Measurements from ENCODE around the gene GABRG3.

Gene GABRG3

GRCh38 chr15:27499191-27499590, 528.2 kb downstream of the GABRG3 start:
- no peak for DNase-seq (ENCODE audit: low read depth in 2 of 2)

- DNase-seq (ENCODE audit: low read depth in 2 of 2) = no peak
These were observed 528.7 kb downstream of the GABRG3 start for GRCh38 chr15:27499719-27500118.

GRCh38 chr15:27500206-27500605, 529.2 kb downstream of the GABRG3 start:
- no peak for DNase-seq (ENCODE audit: low read depth in 2 of 2)

- no peak for DNase-seq (ENCODE audit: low read depth in 2 of 2)
These were observed 535.8 kb downstream of the GABRG3 start for GRCh38 chr15:27506752-27507151.

GRCh38 chr15:27509014-27509413, 538.0 kb downstream of the GABRG3 start:
- DNase-seq (ENCODE audit: low read depth in 2 of 2) = no peak

GRCh38 chr15:27512281-27513001, 541.5 kb downstream of the GABRG3 start:
- no peak for DNase-seq (ENCODE audit: low read depth in 2 of 2)

GRCh38 chr15:27514526-27514925, 543.5 kb downstream of the GABRG3 start:
- no peak for DNase-seq (ENCODE audit: low read depth in 2 of 2)

- no peak for DNase-seq (ENCODE audit: low read depth in 2 of 2)
These were observed 556.6 kb downstream of the GABRG3 start for GRCh38 chr15:27527490-27528067.

GRCh38 chr15:27529399-27529798, 558.4 kb downstream of the GABRG3 start:
- no peak for DNase-seq (ENCODE audit: low read depth in 2 of 2)

GRCh38 chr15:27530994-27531393, 560.0 kb downstream of the GABRG3 start:
- DNase-seq (ENCODE audit: low read depth in 2 of 2) = no peak

- DNase-seq (ENCODE audit: low read depth in 2 of 2) = no peak
These were observed 561.4 kb downstream of the GABRG3 start for GRCh38 chr15:27532358-27532757.

GRCh38 chr15:27535445-27536129, 564.6 kb downstream of the GABRG3 start:
- no peak for DNase-seq (ENCODE audit: low read depth in 2 of 2)

GRCh38 chr15:27538325-27538724, 567.3 kb downstream of the GABRG3 start:
- DNase-seq (ENCODE audit: low read depth in 2 of 2) = no peak

GRCh38 chr15:27541581-27541980, 570.6 kb downstream of the GABRG3 start:
- DNase-seq (ENCODE audit: low read depth in 2 of 2) = no peak

- DNase-seq (ENCODE audit: low read depth in 2 of 2) = no peak
These were observed 574.7 kb downstream of the GABRG3 start for GRCh38 chr15:27545494-27546255.

- DNase-seq (ENCODE audit: low read depth in 2 of 2) = no peak
These were observed 578.8 kb downstream of the GABRG3 start for GRCh38 chr15:27549746-27550145.

GRCh38 chr15:27550635-27551034, 579.7 kb downstream of the GABRG3 start:
- no peak for DNase-seq (ENCODE audit: low read depth in 2 of 2)

- no peak for DNase-seq (ENCODE audit: low read depth in 2 of 2)
These were observed 590.8 kb downstream of the GABRG3 start for GRCh38 chr15:27561816-27562215.

GRCh38 chr15:27563765-27564370, 592.9 kb downstream of the GABRG3 start:
- DNase-seq (ENCODE audit: low read depth in 2 of 2) = no peak

GRCh38 chr15:27564656-27565055, 593.7 kb downstream of the GABRG3 start:
- DNase-seq (ENCODE audit: low read depth in 2 of 2) = no peak

- no peak for DNase-seq (ENCODE audit: low read depth in 2 of 2)
These were observed 599.8 kb downstream of the GABRG3 start for GRCh38 chr15:27570746-27571145.

All from stimulated activated CD8-positive, alpha-beta memory T cell treated with anti-CD3 and anti-CD28 coated beads, Interleukin-2, amount 100 ng/mL, for 48 hours (primary cell).